Heart left ventricle (tissue), 16 donors: ENCODE data around the gene TMEM239. TPM values are rescaled to one million over a fixed set of nuclear protein-coding genes. Genes with fewer than 3 reads are reported as not detected.
A peak's percentile ranks its signal among the peaks of the same experiment; 100 is the strongest.

Experiments
- ATAC-seq, 4 donors: fragments of 200-7000 bp; cut with Tn5 transposase; one replicate each; pipeline ENCODE4 v1.9.1; 2020 to 2022; ENCODE audit warnings: moderate library complexity in 4 of 4, mild to moderate bottlenecking in 3 of 4, moderate number of reproducible peaks in 1 of 4
- DNase-seq, 5 donors: peaks; one replicate each; pipeline ENCODE4 v3.0.0-alpha.2; 2020
- H3K27ac ChIP-seq, 12 donors: fragments of 200-600 bp; sonication (generic) in 4 of 12; one replicate each; pipeline versions ENCODE4 v1.5.0 to v1.8.0; 2016 to 2022; ENCODE audit warnings: mild to moderate bottlenecking in 2 of 12
- H3K27me3 ChIP-seq, 9 donors: fragments of 200-600 bp; sonication (generic) in 2 of 9; one replicate each; pipeline versions ENCODE4 v1.5.1 to v1.8.0; 2016 to 2022; ENCODE audit warnings: mild to moderate bottlenecking in 3 of 9
- H3K36me3 ChIP-seq, 9 donors: fragments of 200-600 bp; sonication (generic) in 2 of 9; one replicate each; pipeline versions ENCODE4 v1.5.0 to v1.8.0; 2018 to 2022; ENCODE audit warnings: mild to moderate bottlenecking in 2 of 9
- H3K4me1 ChIP-seq, 12 donors: fragments of 200-600 bp; sonication (generic) in 4 of 12; one replicate each; pipeline versions ENCODE4 v1.5.0 to v1.8.0; 2016 to 2022; ENCODE audit warnings: mild to moderate bottlenecking in 3 of 12
- H3K4me3 ChIP-seq, 12 donors: fragments of 200-600 bp; sonication (generic) in 4 of 12; one replicate each; pipeline versions ENCODE4 v1.5.0 to v1.8.0; 2017 to 2022; ENCODE audit warnings: mild to moderate bottlenecking in 9 of 12, moderate library complexity in 4 of 12
- H3K9me3 ChIP-seq, 12 donors: fragments of 200-600 bp; sonication (generic) in 4 of 12; one replicate each; pipeline versions ENCODE4 v1.5.0 to v1.8.0; 2016 to 2022; ENCODE audit warnings: mild to moderate bottlenecking in 1 of 12
- CTCF ChIP-seq, 12 donors: fragments of 200-600 bp; sonication (generic) in 4 of 12; IDR thresholded peaks; one replicate each; pipeline versions ENCODE4 v1.5.0 to v1.8.0; 2018 to 2022; ENCODE audit warnings: antibody characterized with exemption in 12 of 12, mild to moderate bottlenecking in 5 of 12
- POLR2A ChIP-seq, 2 donors: fragments of 450-650 bp; IDR thresholded peaks; one replicate each; pipeline ENCODE4 v1.6.1; 2017; ENCODE audit warnings: antibody characterized with exemption in 2 of 2, mild to moderate bottlenecking in 2 of 2, moderate library complexity in 2 of 2
- WGBS, 4 donors: extraction: QIAGEN DNeasy Blood & Tissue Kit in 2 of 4; methylation state at CpG; one replicate each; pipeline versions ENCODE4 v1.1.5 to v1.1.7; 2013 to 2018; 5-methylcytosine and 5-hydroxymethylcytosine counted together
- intact Hi-C, 10 donors: fragments of 100-400 bp; cut with DNase I; formaldehyde crosslinking; loops; one replicate each; pipeline versions ENCODE4 v1.11.1 to v1.14.2; 2022
- polyA plus RNA-seq, 2 donors: library from polyadenylated mRNA; stranded (reverse); fragments of 200-250 nt; gene quantifications; one replicate each; pipeline ENCODE4 v1.2.3, GENCODE V29; 2013
- total RNA-seq, 9 donors: library from RNA; depleted of rRNA in 2 of 9; stranded (reverse); fragments of >200 nt in 2 of 9; fragmentation: NEBNext Ultra II Directional in 3 of 9; extraction: Animal tissue kit (Norgen Biotek cat#: 25700) in 3 of 9; gene quantifications; one replicate each; pipeline versions ENCODE4 v1.1.0 to v1.2.4, GENCODE V29; 2016 to 2023
- donor health status: ischemic (EF 13 %, LVEDD 7.1; RV severe dilation, severe dysfunction).
- donor health status: healthy with polysubstance abuse.
- donor health status: DM: no; HTN: yes; CAD: no.
- donor health status: DM: no; HTN: no; CAD: no.
- donor health status: ischemic (EF 25% LVEDD 6.9; RV normal size, moderate dysfunction).
- donor health status: ischemic (EF 25% LVEDD 5.7; RV mildly dilated, moderate dysfunction).
- donor health status: healthy.
- donor health status: DM: yes; HTN: yes; CAD: no.
- donor health status: ischemic (EF 35%, LVEDD 5.7; RV mildly dilated, moderate dysfunction).
- donor health status: nonischemic (EF 11% LVEDD 7.7; RV severe dilation, severe dysfunction).
- donor health status: DM: yes; HTN: yes; CAD: no.
- donor health status: PGD.
- donor health status: ischemic (EF 29% LVEDD 5.4; RV normal size, mild dysfunction).
- donor health status: nonischemic (EF 23%, LVEDD 6.1; RV moderate dilation, normal function).

TMEM239 gene
- total and polyA plus RNA-seq, 11 donors: not detected

GRCh38 chr20:2809690-2810089 lies 6.5 kb upstream of the TMEM239 start:
- Histone ChIP-seq H3K36me3 (no peaks in the 10 kb centered on the region), H3K27ac (no peak overlapping the region), H3K4me1 (peaks cover 0 to 11% (median 0%) of the 10 kb centered on the region in 12 donors), H3K27me3 (peaks cover 11 to 74% (median 29%) of the 10 kb centered on the region in 9 donors), H3K9me3 (peaks cover 0 to 18% (median 7%) of the 10 kb centered on the region in 12 donors), H3K4me3 (no peak overlapping the region)
- WGBS, 4 donors: 88 to 91% (median 89%) methylated on average over 10 of the region's 10 CpGs
- intact Hi-C loops: loop anchor here in 1 of 10 donors (5.0 kb wide), 1 partner anchor 47 kb away; no protein-coding TSS in a partner anchor
- ATAC-seq (no peak), DNase-seq (no peak)
- TF ChIP-seq POLR2A (IDR thresholded peaks at IDR 0.05) (no peak), CTCF (IDR thresholded peaks at IDR 0.05) (no peak)

- H3K4me1 ChIP-seq: peaks cover 0 to 8% (median 0%) of the 10 kb centered on the region in 12 donors
- 68 to 88% (median 80%) methylated on average over 3 of the region's 3 CpGs for WGBS, 4 donors
- ATAC-seq (no peak), DNase-seq (no peak)
- H3K9me3 ChIP-seq: peaks cover 0 to 18% (median 7%) of the 10 kb centered on the region in 12 donors
- TF ChIP-seq POLR2A (IDR thresholded peaks at IDR 0.05): no peak
- TF ChIP-seq CTCF (IDR thresholded peaks at IDR 0.05): no peak
- intact Hi-C loops: loop anchor here in 1 of 10 donors (5.0 kb wide), 1 partner anchor 50 kb away; no protein-coding TSS in a partner anchor
- H3K4me3 ChIP-seq: no peak overlapping the region
- no peaks in the 10 kb centered on the region for H3K36me3 ChIP-seq
- H3K27ac ChIP-seq: no peak overlapping the region
- H3K27me3 ChIP-seq: peaks cover 0 to 49% (median 9%) of the 10 kb centered on the region in 9 donors
Observed at GRCh38 chr20:2812189-2812588, 4.0 kb upstream of the TMEM239 start.

- WGBS, 4 donors: 96 to 100% (median 100%) methylated on average over 1 of the region's 1 CpG
- TF ChIP-seq POLR2A (IDR thresholded peaks at IDR 0.05) (no peak), CTCF (IDR thresholded peaks at IDR 0.05) (no peak)
- Histone ChIP-seq H3K9me3 (peaks cover 0 to 18% (median 7%) of the 10 kb centered on the region in 12 donors), H3K27me3 (peaks cover 0 to 34% (median 0%) of the 10 kb centered on the region in 9 donors), H3K27ac (no peak overlapping the region), H3K4me1 (peaks cover 0 to 8% (median 0%) of the 10 kb centered on the region in 12 donors), H3K4me3 (no peak overlapping the region), H3K36me3 (no peaks in the 10 kb centered on the region)
- intact Hi-C loops: loop anchor here in 1 of 10 donors (5.0 kb wide), 1 partner anchor 52 kb away; no protein-coding TSS in a partner anchor
- ATAC-seq: no peak
- DNase-seq: no peak
Observed at GRCh38 chr20:2814076-2814475, 2.1 kb upstream of the TMEM239 start.

GRCh38 chr20:2814587-2815051 lies 1.5 kb upstream of the TMEM239 start, which contains the start of gene C20orf141:
TSS of gene C20orf141 (plus strand) at chr20:2814987. CDS start at chr20:2815185, 198 bp downstream.
- DNase-seq: peak in 2 of 5 donors; percentile 50 to 73
- Histone ChIP-seq H3K4me1 (peaks cover 0 to 8% (median 0%) of the 10 kb centered on the region in 12 donors), H3K9me3 (peaks cover 0 to 18% (median 7%) of the 10 kb centered on the region in 12 donors), H3K36me3 (no peaks in the 10 kb centered on the region), H3K27me3 (peaks cover 0 to 34% (median 2%) of the 10 kb centered on the region in 9 donors), H3K27ac (peak within 1 kb of the TSS in 1 of 12 donors; percentile 49), H3K4me3 (no peak within 1 kb of the TSS)
- ATAC-seq: peak in 3 of 4 donors; percentile 37 to 63 (median 42)
- intact Hi-C loops: loop anchor here in 1 of 10 donors (5.0 kb wide), 1 partner anchor 52 kb away; no protein-coding TSS in a partner anchor
- 23 to 31% (median 27%) methylated on average over 5 of the region's 5 CpGs for WGBS, 4 donors
- TF ChIP-seq CTCF (IDR thresholded peaks at IDR 0.05) (no peak), POLR2A (IDR thresholded peaks at IDR 0.05) (no peak)
